Panc1 (cell line): ENCODE data around the gene CACNA1A. TPM values are rescaled to one million over a fixed set of nuclear protein-coding genes. Genes with fewer than 3 reads are reported as not detected.

Experiments
- ATAC-seq: fragments of 200-7000 bp; cut with Tn5 transposase; 2 replicates; pipeline ENCODE4 v1.9.1; 2020; ENCODE audit warnings: mild to moderate bottlenecking, moderate library complexity
- BruUV-seq: library from RNA; stranded (reverse); fragments of 400-500 nt; replicated peaks from 2 replicates; lab custom pipeline; 2021; lab: Mats Ljungman, UMichigan
- CTCF ChIA-PET: fragments of 300-600 bp; sonication (Branson Sonifier 250); formaldehyde crosslinking; loops from one replicate; lab custom pipeline; 2022; ENCODE audit warnings: antibody characterized with exemption; lab: Charles Lee
- POLR2A ChIA-PET: fragments of 300-600 bp; sonication (Branson Sonifier 250); formaldehyde crosslinking; loops from one replicate; lab custom pipeline; 2022; ENCODE audit warnings: antibody characterized with exemption; lab: Charles Lee
- DNase-seq: peaks from one replicate; pipeline ENCODE4 v3.0.0-alpha.2; 2010; ENCODE audit warnings: low read depth, low spot score
- H3K27ac ChIP-seq: 2 replicates; pipeline ENCODE4 v1.5.1; 2011; ENCODE audit warnings: mild to moderate bottlenecking, low read length, inconsistent platforms
- H3K27me3 ChIP-seq: fragments of 200-500 bp; sonication (Bioruptor generic); 2 replicates; pipeline ENCODE4 v1.6.0; 2014; ENCODE audit warnings: low read length, inconsistent platforms; ENCODE audit not compliant: control insufficient read depth, insufficient read depth
- H3K36me3 ChIP-seq: fragments of 200-500 bp; sonication (Bioruptor generic); 2 replicates; pipeline ENCODE4 v1.5.1; 2014; ENCODE audit warnings: inconsistent platforms, mild to moderate bottlenecking, low read length, moderate library complexity; ENCODE audit not compliant: control insufficient read depth, insufficient read depth
- H3K4me1 ChIP-seq: 2 replicates; pipeline ENCODE4 v1.5.1; 2011; ENCODE audit warnings: inconsistent platforms, mild to moderate bottlenecking, low read length, moderate library complexity; ENCODE audit not compliant: control insufficient read depth, insufficient read depth
- H3K4me3 ChIP-seq, 2 experiments: 2 replicates each; pipeline ENCODE4 v1.5.1; 2011 to 2012; ENCODE audit warnings: low read depth in 2 of 2, low read length in 2 of 2, mild to moderate bottlenecking in 2 of 2, inconsistent platforms in 1 of 2, moderate library complexity in 1 of 2
- H3K9me3 ChIP-seq: fragments of 200-500 bp; sonication (Bioruptor generic); 2 replicates; pipeline ENCODE4 v1.5.1; 2014; ENCODE audit warnings: low read depth, mild to moderate bottlenecking, inconsistent platforms, low read length, moderate library complexity; ENCODE audit not compliant: control insufficient read depth, insufficient read depth
- POLR2AphosphoS5 ChIP-seq: IDR thresholded peaks from 2 replicates; pipeline ENCODE4 v1.6.1; 2012; ENCODE audit warnings: mild to moderate bottlenecking, low read depth, low read length, moderate library complexity
- SIN3A ChIP-seq: IDR thresholded peaks from 2 replicates; pipeline ENCODE4 v1.6.1; 2012; ENCODE audit warnings: low read depth, mild to moderate bottlenecking, low read length, moderate library complexity, borderline replicate concordance; ENCODE audit not compliant: insufficient read depth
- TCF7L2 ChIP-seq: IDR thresholded peaks from 2 replicates; pipeline ENCODE4 v1.6.1; 2011; ENCODE audit warnings: mild to moderate bottlenecking, low read depth, low read length, inconsistent platforms
- in situ Hi-C: cut with HindIII; loops from 2 replicates; pipeline ENCODE4 v1.10.0; 2016; ENCODE audit warnings: low sequenced_read_pairs, low pct_unique_long_range_greater_than_20kb
- intact Hi-C: fragments of 100-400 bp; cut with micrococcal nuclease; formaldehyde crosslinking; loops from one replicate; pipeline ENCODE4 v1.10.0; 2022; ENCODE audit not compliant: unreplicated experiment
- total RNA-seq: library from RNA; stranded (reverse); gene quantifications from one replicate; pipeline ENCODE4 v1.2.1, GENCODE V29; 2021; ENCODE audit not compliant: unreplicated experiment
- TF ChIP-seq, protein P1 (sequence below): fragments of 450-650 bp; IDR thresholded peaks from 2 replicates; pipeline ENCODE4 v1.5.1; 2017; ENCODE audit warnings: mild to moderate bottlenecking
- TF ChIP-seq, protein P2 (sequence below), 2 experiments: IDR thresholded peaks; 2 replicates each; pipeline ENCODE4 v1.6.1; 2011 to 2012; ENCODE audit warnings: low read depth in 2 of 2, control low read depth in 1 of 2, low read length in 1 of 2, mild to moderate bottlenecking in 1 of 2, moderate library complexity in 1 of 2; ENCODE audit not compliant: insufficient read depth in 1 of 2

Gene CACNA1A
- total RNA-seq, 1 experiment from 2014 or later, result 0.51 TPM

DNA sequence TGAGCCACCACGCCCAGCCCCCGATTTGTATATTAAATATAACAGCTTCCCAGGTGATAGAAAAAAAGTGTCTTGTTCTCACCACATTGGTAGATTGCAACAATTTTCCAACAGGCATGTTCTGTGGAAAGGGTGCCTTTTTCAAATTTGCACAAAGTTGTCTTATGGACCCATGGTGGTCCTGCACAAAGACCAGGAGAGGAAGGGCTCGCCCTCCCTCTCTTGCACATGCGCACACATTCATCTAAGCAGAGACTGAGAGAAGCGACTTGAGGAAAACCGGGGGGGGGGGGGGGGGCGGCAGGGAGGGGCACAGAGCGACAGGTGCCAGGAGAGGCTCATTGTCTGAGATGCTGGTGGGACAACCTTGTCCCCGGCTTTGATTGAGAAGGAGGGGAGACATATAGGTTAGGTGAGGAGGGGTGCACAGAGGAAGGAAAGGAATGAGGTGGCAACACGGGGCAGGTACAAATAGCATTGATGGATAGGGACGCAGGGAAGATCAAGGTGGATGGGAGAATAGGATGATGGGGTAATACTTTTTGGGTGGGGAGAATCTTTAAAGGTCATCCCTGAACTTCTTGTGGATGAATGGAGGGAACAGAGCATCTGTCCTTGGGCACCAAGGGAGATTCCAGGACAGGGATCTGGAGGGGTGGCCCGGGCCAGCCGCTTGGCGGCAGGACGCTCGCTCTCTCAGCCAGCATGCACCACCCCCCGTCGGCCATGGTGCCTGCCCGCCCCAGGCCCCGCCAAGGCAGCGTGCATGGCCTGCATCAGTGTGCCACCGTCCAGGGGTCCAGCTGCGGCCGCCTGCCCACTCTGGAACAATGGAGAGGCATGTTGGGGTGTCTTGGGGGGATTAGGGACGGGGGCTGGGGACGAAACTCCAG, 280.1 kb downstream of the CACNA1A start:
- H3K27me3 ChIP-seq, result no peaks in the 10 kb centered on the region
- no peak for DNase-seq
- in situ Hi-C loops, result no loop called here
- H3K36me3 ChIP-seq, result no peaks in the 10 kb centered on the region
- intact Hi-C loops, result no loop called here
- H3K4me1 ChIP-seq, result no peaks in the 10 kb centered on the region
- H3K4me3 ChIP-seq, result no peak overlapping the region
- no TSS peak for BruUV-seq
- no peak overlapping the region for H3K27ac ChIP-seq
- no peaks in the 10 kb centered on the region for H3K9me3 ChIP-seq
- TF ChIP-seq SIN3A, result no peak
- TF ChIP-seq, protein P1, sequence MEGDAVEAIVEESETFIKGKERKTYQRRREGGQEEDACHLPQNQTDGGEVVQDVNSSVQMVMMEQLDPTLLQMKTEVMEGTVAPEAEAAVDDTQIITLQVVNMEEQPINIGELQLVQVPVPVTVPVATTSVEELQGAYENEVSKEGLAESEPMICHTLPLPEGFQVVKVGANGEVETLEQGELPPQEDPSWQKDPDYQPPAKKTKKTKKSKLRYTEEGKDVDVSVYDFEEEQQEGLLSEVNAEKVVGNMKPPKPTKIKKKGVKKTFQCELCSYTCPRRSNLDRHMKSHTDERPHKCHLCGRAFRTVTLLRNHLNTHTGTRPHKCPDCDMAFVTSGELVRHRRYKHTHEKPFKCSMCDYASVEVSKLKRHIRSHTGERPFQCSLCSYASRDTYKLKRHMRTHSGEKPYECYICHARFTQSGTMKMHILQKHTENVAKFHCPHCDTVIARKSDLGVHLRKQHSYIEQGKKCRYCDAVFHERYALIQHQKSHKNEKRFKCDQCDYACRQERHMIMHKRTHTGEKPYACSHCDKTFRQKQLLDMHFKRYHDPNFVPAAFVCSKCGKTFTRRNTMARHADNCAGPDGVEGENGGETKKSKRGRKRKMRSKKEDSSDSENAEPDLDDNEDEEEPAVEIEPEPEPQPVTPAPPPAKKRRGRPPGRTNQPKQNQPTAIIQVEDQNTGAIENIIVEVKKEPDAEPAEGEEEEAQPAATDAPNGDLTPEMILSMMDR, result no peak
- ChIA-PET CTCF (no interaction called here), POLR2A (no interaction called here)
- ATAC-seq, result no peak

DNA sequence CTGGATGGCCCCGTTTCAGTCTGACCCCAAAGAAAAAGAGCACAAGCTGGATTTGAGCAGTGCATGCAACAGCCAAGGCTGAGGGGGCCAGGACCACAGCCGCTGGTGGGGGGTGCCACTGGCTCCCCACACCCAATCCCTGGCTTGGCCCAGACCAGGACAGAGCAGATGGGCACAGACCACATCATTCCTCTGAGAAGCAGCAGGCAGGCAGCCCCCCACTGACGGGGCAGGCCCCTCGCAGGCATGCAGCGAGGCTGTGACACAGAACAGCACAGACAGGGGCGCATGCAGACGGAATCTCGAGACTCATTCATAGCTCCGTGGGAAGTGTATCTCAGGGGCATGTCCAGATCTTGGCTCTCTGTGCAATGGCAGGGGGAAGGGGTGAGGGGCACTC, 281.2 kb downstream of the CACNA1A start:
- DNase-seq (no peak), ATAC-seq (no peak)
- TF ChIP-seq TCF7L2 (no peak), POLR2AphosphoS5 (no peak), SIN3A (no peak)
- TF ChIP-seq, protein P2, sequence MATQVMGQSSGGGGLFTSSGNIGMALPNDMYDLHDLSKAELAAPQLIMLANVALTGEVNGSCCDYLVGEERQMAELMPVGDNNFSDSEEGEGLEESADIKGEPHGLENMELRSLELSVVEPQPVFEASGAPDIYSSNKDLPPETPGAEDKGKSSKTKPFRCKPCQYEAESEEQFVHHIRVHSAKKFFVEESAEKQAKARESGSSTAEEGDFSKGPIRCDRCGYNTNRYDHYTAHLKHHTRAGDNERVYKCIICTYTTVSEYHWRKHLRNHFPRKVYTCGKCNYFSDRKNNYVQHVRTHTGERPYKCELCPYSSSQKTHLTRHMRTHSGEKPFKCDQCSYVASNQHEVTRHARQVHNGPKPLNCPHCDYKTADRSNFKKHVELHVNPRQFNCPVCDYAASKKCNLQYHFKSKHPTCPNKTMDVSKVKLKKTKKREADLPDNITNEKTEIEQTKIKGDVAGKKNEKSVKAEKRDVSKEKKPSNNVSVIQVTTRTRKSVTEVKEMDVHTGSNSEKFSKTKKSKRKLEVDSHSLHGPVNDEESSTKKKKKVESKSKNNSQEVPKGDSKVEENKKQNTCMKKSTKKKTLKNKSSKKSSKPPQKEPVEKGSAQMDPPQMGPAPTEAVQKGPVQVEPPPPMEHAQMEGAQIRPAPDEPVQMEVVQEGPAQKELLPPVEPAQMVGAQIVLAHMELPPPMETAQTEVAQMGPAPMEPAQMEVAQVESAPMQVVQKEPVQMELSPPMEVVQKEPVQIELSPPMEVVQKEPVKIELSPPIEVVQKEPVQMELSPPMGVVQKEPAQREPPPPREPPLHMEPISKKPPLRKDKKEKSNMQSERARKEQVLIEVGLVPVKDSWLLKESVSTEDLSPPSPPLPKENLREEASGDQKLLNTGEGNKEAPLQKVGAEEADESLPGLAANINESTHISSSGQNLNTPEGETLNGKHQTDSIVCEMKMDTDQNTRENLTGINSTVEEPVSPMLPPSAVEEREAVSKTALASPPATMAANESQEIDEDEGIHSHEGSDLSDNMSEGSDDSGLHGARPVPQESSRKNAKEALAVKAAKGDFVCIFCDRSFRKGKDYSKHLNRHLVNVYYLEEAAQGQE (IDR thresholded peaks at IDR 0.05; ENCODE audit: insufficient read depth in 1 of 2, low read depth in 2 of 2, low read length in 1 of 2), result no peak
- TF ChIP-seq, protein P1, result no peak
- CTCF ChIA-PET, result interaction anchor here (0.6 kb wide), 1 partner anchor 23 kb away, joined by 4 read pairs; no protein-coding TSS in a partner anchor
- Histone ChIP-seq H3K9me3 (no peaks in the 10 kb centered on the region), H3K4me1 (no peaks in the 10 kb centered on the region), H3K36me3 (no peaks in the 10 kb centered on the region), H3K4me3 (no peak overlapping the region), H3K27ac (no peak overlapping the region), H3K27me3 (no peaks in the 10 kb centered on the region)
- intact Hi-C loops (no loop called here), in situ Hi-C loops (no loop called here)
- POLR2A ChIA-PET, result no interaction called here
- BruUV-seq, result no TSS peak
